Astrocyte of the cerebellum (primary cell): ENCODE results near the gene ZNF140.

Source experiments
- DNase-seq: peaks from one replicate; pipeline ENCODE4 v3.0.0-alpha.2; 2011; ENCODE audit warnings: low read depth
- H3K4me3 ChIP-seq: 2 replicates; pipeline ENCODE4 v1.5.1; 2011; ENCODE audit warnings: mild to moderate bottlenecking, low read depth, low read length, moderate library complexity
- CTCF ChIP-seq: IDR thresholded peaks from 2 replicates; pipeline ENCODE4 v1.5.1; 2012; ENCODE audit warnings: low read length, low read depth, moderate library complexity, mild to moderate bottlenecking; ENCODE audit errors: missing control alignments
- in situ Hi-C: cut with HindIII; loops from 2 replicates; pipeline ENCODE4 v1.10.0; 2017; ENCODE audit warnings: low sequenced_read_pairs

Gene ZNF140

GRCh38 chr12:133061954-133062353 is 18.8 kb upstream of the ZNF140 start:
- TF ChIP-seq CTCF = no peak
- in situ Hi-C loops = no loop called here
- no peak for DNase-seq
- H3K4me3 ChIP-seq = no peak overlapping the region

- in situ Hi-C loops = no loop called here
- no peak for DNase-seq
- no peak for TF ChIP-seq CTCF
- no peak overlapping the region for H3K4me3 ChIP-seq
These were observed 17.2 kb upstream of the ZNF140 start for GRCh38 chr12:133063556-133063955.

GRCh38 chr12:133073836-133074235 is 6.9 kb upstream of the ZNF140 start:
- no peak for TF ChIP-seq CTCF
- in situ Hi-C loops = no loop called here
- DNase-seq = no peak
- no peak overlapping the region for H3K4me3 ChIP-seq

- TF ChIP-seq CTCF = no peak
- peak overlapping the region; percentile 74 for H3K4me3 ChIP-seq
- in situ Hi-C loops = no loop called here
- peak; percentile 99 for DNase-seq
These were observed 726 bp upstream of the ZNF140 start for GRCh38 chr12:133080026-133080367.

- TF ChIP-seq CTCF = no peak
These were observed 547 bp downstream of the ZNF140 start for GRCh38 chr12:133081159-133081780.

GRCh38 chr12:133083345-133083744 is 2.6 kb downstream of the ZNF140 start:
- in situ Hi-C loops = no loop called here
- no peak overlapping the region for H3K4me3 ChIP-seq
- TF ChIP-seq CTCF = no peak
- no peak for DNase-seq

More at GRCh38 chr12:133081159-133081780, 547 bp downstream of the ZNF140 start:
- DNase-seq = no peak
- H3K4me3 ChIP-seq = peak overlapping the region; percentile 74
- in situ Hi-C loops = no loop called here
